Right renal cortex interstitium (tissue), 3 donors: Measurements from ENCODE around the gene HOXB5. TPM values are rescaled to one million over a fixed set of nuclear protein-coding genes. Genes with fewer than 3 reads are reported as not detected.

Experiments used
- DNase-seq, 3 donors: peaks; one replicate each; pipeline ENCODE4 v3.0.0-alpha.2; 2013; ENCODE audit warnings: low read depth in 3 of 3, low spot score in 2 of 3
- polyA plus RNA-seq, 3 donors: library from polyadenylated mRNA; unstranded; fragments of 120-200 nt; gene quantifications; one replicate each; pipeline ENCODE4 v1.2.1, GENCODE V29; 2013; ENCODE audit not compliant: insufficient read length in 3 of 3

Gene HOXB5
- 10 to 100 TPM; 20.4 to 27.5 (median 20.8) TPM for polyA plus RNA-seq

DNA sequence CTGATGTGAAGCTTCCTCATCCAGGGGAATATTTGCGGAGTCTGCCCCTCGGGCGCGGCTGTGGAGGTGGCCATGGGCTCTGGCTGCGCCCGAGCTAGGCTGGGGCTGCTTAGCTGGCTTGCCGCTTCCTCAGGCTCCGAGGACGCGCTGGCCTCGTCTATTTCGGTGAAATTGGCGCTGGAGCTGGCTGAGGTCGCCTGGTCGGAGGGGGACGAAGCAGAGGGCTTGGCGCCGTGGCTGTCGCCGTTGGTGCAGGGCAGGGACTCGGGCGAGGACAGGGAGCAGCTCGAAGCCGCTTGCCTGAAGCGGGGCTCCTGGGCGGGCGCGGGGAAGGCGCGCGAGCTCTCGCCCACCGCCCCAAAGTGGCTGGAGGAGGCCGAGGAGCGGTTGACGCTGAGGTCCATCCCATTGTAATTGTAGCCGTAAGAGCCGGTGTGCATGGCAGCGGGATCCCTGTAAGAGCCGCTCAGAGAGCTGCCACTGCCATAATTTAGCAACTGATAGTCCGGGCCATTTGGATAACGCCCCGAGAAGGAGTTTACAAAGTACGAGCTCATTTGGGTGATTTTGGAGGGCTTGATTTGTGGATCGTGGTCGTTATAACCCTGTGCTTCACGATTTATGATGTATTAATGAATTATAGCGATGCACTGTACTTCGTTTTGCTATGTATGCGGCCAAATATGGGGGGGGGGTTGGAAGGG, at the start of gene HOXB5:
Gene HOXB5 (minus strand): TSS at position 654 of the 704 bp plus-strand sequence. CDS start 97 bp downstream, at position 557.
- DNase-seq, result no peak

DNA sequence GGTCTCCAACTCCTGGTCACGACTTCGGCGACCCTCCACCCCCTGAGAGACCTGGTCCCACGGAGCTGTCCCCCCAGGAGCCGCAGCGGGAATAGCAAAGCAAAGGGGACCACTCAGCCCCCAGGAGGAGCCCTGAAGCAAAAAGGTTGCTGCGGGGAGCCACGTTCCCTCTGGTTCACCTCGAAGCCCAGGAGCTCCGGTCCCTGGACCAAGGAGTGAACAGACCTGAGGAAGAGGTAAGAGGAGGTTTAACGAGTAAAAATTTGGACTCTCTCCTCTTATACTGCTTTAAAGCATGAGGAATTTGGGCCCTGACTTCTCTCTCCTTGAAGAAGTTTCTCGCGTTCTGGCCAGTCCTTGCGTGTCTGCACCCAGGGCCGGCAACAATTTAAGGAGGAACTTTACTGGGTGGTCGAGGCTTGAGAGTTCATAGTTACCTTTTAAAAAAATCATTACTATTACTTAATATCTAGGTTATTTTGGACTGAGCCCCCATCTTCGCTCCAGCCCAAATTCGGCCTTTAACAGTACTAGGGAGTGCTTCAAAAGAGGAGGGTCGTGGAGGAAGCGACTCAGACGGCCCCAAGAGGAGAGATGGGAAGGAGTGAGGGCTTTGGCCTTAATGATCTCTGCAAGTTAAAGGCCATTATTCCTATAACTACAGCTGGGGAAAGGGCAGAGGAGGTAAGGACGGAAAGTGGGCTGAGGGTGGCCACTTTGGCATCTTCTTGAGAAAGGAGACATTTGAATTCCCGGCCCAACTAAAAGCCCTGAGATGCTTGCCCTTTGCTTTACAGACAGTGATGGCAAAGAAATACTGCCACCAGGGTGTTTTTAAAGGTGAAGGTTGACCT, 49.5 kb upstream of the HOXB5 start:
- DNase-seq, result no peak

DNA sequence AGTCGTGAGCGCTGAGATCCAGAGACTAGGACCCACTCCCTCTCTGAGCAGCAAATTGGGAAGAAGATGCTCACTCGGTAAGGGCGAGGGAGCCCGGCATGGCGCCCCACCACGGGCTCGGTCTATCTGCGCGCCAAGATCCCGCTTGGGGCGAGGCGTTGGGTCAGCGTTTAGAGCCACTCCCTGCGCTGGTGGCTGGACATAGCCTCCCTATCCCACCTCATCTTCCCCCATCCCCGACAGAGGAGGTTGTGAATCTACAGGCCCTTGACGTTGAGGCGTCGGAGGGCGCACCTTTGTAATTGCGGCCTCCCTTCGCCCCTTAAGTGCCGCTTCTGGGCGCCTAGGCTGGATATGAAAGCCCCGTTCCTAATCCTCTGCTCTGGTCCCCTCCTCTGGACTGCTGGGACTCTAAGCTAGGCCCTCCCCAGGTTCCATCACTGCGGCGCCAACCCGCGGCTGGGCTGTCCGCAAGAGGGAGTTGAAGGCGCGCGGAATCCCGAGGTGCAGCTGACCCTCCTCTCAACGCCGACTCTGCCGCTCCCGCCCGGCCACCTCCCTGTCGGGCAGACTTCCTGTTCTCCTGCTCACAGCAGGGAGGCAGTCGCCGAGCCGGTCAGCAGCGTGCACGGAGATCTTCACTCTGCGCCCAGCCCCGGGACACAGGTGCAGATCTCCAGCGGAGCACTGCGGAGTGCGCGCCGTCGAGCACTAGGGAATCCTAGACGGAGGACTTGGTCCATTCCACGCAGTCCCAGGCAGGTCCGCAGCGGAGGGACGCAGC, 48.7 kb upstream of the HOXB5 start:
- DNase-seq, result no peak

DNA sequence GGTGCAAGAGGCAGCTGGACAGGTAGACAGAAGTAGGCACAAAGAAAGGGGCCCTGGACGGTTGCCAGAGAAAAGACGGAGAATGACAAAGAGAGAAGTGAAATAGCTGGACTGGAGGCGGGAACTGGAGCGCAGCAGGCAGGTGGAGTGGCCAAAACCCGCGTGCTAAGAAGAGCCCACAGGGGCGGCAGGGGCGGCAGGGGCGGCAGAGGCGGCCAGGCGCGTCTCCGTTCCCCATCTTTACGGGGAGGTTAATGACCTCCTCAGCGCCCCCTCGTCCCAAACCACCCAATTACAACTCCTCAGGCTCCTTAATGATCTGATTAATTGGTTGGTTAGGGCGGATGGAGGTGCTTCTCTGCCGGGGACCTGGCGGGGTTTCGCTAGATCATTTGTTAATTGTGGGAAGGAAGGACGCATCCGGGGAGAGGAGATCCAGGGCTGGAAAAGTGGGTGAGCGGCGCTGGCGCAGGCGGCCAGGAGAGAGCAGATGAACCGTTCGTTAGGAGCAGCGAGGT, 48.0 kb upstream of the HOXB5 start:
- no peak for DNase-seq

DNA sequence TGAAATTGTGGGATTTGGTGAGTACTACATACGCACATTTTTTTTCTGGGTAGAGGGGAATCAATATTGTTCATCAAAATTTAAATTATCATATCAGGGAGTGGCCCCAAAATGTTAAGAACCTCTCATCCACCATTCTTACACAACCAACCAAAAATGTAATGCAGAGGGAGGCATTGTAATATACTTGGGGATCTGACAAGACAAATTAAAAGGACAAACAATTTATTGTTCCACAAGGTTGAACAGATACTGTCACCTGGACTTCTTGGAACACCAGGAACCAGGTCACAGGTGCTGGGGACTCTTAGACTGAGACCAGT, 47.2 kb upstream of the HOXB5 start:
- no peak for DNase-seq

DNA sequence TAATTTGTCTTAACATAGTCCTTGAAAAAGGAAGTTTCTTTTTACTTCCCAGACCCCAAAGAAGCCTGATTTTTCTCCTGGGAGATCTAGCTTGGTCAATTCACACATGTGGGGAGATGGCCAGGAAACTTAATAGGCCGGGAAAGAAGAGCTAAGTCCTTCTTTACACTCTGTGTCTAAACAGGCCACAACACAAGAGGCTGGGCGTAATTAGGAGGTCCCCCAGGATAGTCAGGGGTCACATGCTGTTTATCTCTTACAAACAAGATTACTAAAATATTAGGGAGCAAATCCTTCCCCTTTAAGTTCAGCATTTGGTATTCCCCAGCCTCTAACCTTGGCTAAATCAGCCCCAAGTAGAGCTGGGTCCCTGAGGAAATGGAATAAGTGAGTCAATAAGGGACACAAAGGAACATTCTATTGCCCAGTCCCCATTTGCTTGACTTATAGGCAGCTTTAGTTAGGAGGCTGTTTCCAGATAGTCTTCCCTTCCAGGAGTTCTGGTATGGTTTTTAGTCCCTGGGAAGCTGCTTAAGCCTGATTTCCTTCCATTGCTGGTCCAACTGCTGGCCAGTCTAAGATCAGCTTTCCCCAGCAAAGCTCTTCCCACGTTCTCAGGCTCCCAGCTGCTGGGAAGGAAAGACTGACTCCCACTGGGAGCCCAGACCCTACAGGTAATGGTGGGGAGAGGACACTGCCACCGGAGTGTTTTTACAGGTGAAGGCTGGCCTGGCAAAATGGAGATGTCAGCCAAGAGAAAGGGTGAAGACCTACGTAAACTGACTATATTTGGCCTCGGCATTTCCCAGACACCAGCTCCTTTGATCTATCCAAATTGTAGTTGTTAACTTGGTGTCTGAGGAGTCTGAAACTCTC, 46.6 kb upstream of the HOXB5 start:
- no peak for DNase-seq

DNA sequence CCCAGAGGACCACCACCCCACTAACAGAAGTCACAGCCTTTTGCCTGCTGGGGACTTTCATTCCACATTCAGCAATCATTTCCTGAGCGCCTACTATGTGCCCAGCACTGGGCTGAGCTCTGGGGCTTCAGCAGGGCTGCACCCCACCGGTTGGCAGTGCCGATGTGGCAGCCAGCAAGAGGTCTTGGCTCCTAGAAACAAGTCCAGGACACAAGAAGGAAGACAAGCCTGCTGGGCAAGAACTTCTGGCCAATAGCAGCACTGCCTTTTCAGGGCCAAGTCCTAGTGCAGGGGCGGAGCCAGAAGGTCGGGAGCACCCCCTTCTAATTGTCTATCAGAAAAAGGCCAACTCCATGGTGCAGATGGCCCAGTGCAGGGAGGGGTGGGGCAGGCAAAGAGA, 45.6 kb upstream of the HOXB5 start:
- no peak for DNase-seq

DNA sequence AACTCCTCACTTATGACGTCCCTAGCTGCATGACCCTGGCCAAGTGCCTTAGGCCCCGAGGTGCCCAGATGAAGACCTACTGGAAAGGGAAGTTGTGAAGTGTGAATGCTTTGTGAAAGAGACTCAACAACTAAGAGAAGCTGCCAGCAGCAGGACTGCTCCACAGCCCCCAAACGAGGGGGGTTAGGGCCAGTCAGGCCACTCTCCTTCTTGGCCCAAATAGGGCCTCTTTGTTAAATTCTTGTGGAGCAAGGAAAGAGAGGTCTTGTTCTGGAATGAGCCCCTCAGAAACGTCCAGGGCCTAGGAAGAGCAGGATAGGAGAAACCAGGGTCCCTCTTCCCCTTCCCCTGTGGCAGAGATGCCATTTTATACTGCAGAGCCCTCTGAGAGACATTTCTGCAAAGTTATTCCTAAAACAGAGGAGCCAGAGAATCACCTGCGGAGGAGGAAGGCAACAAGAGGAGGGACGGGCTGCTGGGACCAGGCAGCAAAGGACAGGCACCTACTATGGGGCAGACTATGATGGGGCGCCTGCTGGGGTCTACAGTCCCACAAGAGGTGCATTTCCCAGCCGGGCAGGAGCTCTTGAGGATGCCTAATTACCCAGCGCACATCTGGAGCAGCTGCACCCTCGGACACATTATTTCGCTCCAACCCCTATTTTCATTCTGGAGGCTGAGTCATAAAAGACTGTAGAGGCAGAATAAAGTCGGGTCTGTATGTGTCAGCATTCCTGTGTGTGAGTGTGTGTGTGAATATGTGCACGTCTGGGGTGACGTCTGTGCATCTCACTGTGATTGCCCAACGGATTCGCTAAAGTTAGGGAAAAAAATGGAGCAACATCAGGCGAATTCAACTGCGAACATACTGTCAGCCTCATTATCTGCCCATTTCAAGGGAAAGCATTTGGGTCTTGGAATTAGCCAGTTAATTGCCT, 44.0 kb upstream of the HOXB5 start:
- DNase-seq, result no peak

DNA sequence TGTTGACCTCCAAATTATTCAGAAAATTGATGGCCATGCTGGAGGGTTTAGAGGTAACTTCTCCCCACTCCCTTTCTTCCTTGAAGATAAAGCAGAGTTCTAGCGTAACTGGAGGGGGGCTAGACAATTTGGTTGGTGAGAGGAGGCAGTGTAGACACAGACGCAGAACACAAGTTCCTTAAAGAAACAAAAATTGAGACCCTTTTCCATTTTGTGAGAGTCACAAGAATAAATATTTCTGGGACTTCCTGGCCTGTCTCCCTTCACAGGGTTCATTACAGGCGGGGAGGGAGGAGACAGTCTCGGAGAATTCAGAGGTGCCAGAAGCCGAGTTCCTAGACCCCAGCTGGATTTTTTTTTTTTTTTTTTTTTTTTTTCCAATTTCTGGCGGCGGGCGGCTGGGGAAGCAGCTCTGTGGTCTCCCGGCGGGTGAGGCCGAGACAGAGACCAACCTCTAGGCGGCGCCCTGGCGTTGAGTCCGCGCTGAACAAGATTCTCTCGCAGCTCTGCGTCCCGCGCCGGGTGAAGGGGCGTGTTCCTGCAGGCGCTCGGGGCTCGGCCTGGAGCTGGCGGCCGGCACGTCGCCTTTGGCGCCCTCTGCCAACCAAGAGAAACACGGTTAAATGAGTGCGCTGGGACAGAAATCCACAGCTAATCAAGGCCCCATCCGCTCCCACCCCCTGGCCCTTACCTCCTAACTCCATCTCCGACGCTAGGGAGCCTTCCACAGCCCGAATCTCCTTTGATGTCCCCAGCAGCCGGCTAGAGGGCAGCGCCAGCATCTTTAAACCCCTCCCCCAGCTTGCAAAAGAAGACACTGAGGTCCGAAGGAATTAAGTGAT, 42.8 kb upstream of the HOXB5 start:
- no peak for DNase-seq

DNA sequence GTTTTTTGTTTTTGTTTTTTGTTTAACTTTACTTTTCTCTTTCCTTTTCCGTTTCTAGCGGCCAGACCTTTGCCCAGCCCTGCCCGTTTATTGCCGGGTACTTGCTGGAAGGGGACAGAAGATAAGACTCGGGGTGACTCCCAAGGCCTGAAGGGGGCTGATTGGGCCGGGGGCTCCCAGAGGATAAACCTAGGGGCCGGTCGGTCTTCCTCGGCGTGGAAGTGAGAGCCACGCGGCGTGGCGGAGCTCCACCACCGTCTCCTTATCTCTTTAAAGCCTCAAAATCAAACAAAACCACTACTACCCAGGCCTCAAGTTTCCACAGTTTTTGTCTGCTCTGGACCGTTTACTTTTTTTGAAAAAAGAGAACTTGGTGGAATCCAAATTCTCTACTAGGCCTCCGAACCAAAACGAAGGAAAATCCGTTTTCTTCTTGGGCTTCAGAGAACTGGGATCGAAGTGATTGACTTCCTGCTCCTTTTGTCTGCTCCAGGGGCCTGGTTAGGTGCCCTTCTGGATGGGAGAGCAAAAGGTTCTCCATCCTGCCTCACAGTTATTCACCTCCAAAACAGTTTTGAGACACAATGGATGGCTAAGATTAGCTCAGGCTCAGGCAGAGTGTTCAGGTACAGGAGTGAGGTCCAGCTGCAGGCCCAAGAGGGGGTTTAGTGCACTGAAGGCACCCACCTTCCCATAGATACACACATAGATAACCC, 41.1 kb upstream of the HOXB5 start:
- no peak for DNase-seq

DNA sequence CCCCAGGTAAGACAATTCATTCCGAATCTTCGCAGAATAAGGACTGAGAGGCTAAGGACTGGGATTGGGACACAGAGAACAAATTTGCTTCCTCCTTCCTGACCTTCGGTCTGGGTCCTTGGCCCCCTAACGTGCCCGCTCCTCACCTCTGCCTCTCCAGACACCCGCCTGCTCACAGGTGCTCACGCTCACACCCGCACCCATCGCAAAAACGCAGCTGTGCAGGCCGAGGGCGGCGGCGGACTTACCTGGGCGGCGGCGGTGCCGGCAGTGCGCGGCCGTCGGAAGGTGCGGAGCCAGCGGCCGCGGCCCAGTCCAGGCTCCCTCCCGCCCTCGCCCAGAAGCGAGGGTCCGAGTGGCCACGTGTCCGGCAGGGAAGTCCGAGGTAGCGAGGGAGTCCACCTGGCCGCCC, 39.7 kb upstream of the HOXB5 start:
- DNase-seq, result no peak

DNA sequence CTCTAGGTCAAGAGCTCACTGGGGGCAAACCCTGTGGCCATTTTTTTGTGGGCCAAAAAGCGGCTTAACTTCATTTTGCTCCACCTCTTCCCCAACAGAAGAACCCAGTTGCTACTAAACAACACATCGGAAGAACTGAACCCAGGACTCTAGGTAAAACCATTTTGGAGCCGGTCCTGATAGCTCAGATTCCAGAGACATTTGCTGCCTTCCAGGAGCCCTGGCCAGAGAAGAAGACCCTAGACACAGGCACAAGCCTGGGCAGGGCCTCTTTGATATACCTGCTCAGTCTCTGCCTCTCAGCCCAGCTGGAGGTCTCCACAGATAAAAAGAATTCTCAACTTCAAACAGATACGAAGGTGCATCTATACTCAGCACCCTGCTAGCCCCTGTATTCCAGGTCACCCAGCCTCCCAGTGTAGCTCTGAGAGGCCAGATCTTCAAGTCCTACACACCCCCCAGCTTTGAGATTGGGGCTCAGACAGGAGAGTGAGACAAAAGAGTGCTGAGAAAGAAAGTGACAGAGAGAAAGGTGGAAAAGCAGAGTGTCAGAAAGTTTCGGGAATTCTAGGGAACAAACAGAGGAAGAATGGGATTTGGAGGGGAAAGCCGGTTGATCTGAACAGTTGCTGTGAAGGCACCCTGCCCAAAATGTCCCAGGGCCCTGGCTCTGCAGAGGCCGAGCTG, 39.1 kb upstream of the HOXB5 start:
- no peak for DNase-seq

DNA sequence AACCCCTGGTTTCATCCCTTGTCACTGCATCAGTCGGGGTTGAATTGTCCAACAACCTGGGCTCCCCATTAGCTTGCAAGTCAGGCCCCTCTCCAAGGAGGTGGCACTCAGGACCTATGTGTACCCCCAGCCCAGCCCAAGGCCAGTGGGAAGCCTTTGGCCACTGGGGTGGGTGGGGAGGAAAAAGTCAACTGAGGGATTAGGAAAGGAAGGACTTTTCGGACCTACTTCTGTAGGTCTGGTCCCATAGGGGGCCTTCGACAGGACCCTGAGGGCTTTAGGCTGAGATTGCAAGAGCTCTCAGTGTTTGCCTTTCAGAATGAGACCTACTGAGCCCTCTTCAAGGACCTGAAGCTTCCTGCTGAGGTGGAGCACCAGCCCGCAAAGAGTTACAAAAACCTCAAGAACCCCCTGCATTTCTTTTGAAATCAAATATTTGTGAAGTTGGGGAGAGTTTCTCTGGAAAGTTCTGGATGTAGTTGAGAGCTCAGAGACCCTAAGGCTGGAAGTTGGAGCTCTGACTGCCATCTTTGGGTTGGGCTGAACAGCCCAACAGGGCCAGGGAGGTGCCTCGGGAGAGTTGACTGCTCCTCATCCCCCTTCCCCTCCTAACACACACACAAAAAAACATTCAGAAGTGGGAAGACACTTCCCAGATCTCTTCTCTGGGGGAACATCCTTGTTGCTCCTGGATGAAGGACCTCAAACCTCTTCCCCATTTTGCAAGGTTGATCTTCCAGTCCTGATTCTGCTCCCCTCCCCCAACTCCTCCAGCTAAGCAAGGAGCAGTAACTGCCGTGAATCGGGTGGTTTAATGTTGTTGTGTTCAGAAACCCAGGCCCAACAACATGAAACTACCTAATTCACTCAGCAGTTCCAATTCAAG, 38.4 kb upstream of the HOXB5 start:
- DNase-seq, result no peak

DNA sequence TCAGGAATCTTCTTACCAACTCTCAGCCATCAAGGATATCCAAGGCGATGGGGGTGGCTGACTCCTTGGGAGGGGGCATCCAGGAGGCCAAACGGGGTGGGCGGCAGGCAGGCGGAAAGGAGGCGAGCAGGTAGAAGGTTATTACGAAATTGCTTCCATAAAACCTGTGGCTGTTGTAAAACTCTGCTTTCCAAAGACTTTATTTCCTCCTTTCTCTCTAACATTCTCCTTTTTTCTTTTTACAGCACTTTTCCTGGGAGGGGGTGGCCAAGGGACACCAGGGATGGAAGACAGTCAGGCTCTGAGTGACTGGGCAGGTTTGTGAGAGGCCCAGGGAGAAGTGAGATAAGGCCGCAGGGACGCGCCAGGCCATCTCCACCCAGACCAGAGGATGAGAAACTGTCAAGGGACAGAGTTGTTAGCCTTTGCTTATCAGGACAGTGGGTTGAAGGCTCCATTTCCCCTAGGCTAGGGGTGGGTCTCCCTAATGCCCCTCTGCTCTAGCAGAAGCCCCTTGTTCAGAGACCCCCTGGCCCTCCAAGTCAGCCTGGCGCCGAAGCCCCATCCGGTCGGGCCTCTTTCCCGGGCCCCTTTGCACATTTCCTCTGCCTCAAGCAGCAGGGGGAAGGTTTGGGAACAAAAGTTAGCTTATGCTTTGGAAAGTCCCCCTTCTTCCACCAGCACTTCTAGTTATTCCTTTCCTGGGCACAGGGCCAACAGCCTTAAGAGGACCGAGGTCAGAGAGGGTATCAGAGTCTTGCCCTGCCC, 37.5 kb upstream of the HOXB5 start:
- no peak for DNase-seq
